Measurements from ENCODE around the gene MOB2. TPM values are rescaled to one million over a fixed set of nuclear protein-coding genes. Genes with fewer than 3 reads are reported as not detected.

The MOB2 gene
- total and polyA plus RNA-seq, 9 of the 15 experiments (the other 6 are each of a cell fraction or from before 2014, with no cell fraction given): 0.17 to 36.8 (median 19.2) TPM

GRCh38 chr11:1500466-1501420, 14.2 kb upstream of the MOB2 start:
- Histone ChIP-seq H3K9me1 (ENCODE audit: control insufficient read depth, insufficient read depth, low read length) (no peaks in the 10 kb centered on the region), H3K27me3 (ENCODE audit: control insufficient read depth in 2 of 2, insufficient read depth in 2 of 2, low read length in 2 of 2) (no peaks in the 10 kb centered on the region), H4K20me1 (replicated peaks; ENCODE audit: control insufficient read depth, insufficient read depth, low read length) (peaks cover 9% of the 10 kb centered on the region; the same call in 1 of the 2 replicates), H3K4me2 (ENCODE audit: insufficient read depth, low read length) (no peak overlapping the region), H3K4me1 (replicated peaks in 1 of 2; ENCODE audit: control insufficient read depth in 2 of 2, insufficient read depth in 2 of 2, low read length in 2 of 2) (peaks cover 0 to 11% of the 10 kb centered on the region in 2 experiments; a peak in 1 of 5 replicates), H3K79me2 (ENCODE audit: control insufficient read depth, insufficient read depth, low read length) (peaks cover 2% of the 10 kb centered on the region; the same call in 1 of the 3 replicates), H2AFZ (ENCODE audit: low read depth, low read length) (no peak overlapping the region), H3K4me3 (no peak overlapping the region), H3K36me3 (ENCODE audit: control insufficient read depth, insufficient read depth, low read length) (no peaks in the 10 kb centered on the region), H3K9me3 (replicated peaks; ENCODE audit: control insufficient read depth, insufficient read depth, low read depth, low read length) (0 out of 2 replicates have a peak, but pooled peaks cover 7% of the 10 kb centered on the region), H3K9ac (ENCODE audit: insufficient read depth in 1 of 2, low read depth in 2 of 2, low read length in 2 of 2) (no peak overlapping the region), H3K27ac (ENCODE audit: extremely low read depth, low read depth, low read length) (no peak overlapping the region)
- no TSS peak for BruUV-seq (replicated peaks)
- FAIRE-seq (no peak), DNase-seq (ENCODE audit: extremely low read depth in 1 of 4, low spot score in 3 of 4) (no peak), ATAC-seq (no peak)
- ChIA-PET CTCF (ENCODE audit: low intra/inter-chr PET ratio) (no interaction called here), POLR2A (no interaction called here)
- in situ Hi-C loops (cut with MboI) (no loop called here), intact Hi-C loops (cut with micrococcal nuclease) (no loop called here)
- 92% methylated on average over 19 of the region's 28 CpGs for WGBS (ENCODE audit: insufficient coverage, low coverage, missing lambda C conversion rate)
- TF ChIP-seq EHMT2 (IDR thresholded peaks at IDR 0.05) (no peak), RHOXF2B (CRISPR knock-in tag; conservative IDR thresholded peaks at IDR 0.05) (no peak), SAFB2 (IDR thresholded peaks at IDR 0.05; ENCODE audit: borderline replicate concordance, low read depth, low read length, severe bottlenecking) (no peak), ATF1 (CRISPR knock-in tag; IDR thresholded peaks at IDR 0.05) (no peak), ATF1 (tag; IDR thresholded peaks at IDR 0.05) (no peak), MYC (IDR thresholded peaks at IDR 0.05; ENCODE audit: low read depth, low read length) (no peak), MYC (CRISPR knock-in tag; IDR thresholded peaks at IDR 0.05; ENCODE audit: borderline replicate concordance, low read depth) (no peak), MAFK (IDR thresholded peaks at IDR 0.05; ENCODE audit: low read length) (peak; percentile 35), POLR2G (IDR thresholded peaks at IDR 0.05; ENCODE audit: low read depth, low read length) (0 out of 2 replicates have a peak, but pooled peaks have one; percentile 18), ZBED1 (IDR thresholded peaks at IDR 0.05) (no peak), ZNF668 (CRISPR knock-in tag; IDR thresholded peaks at IDR 0.05) (no peak), ESRRA (IDR thresholded peaks at IDR 0.05; ENCODE audit: borderline replicate concordance, low read depth) (no peak), PYGO2 (tag; IDR thresholded peaks at IDR 0.05) (no peak), FOXP1 (CRISPR knock-in tag; IDR thresholded peaks at IDR 0.05) (no peak), ZNF316 (IDR thresholded peaks at IDR 0.05) (peak; percentile 48), XRCC3 (IDR thresholded peaks at IDR 0.05) (no peak), ZNF140 (CRISPR knock-in tag; IDR thresholded peaks at IDR 0.05) (no peak), IRF1 (CRISPR knock-in tag; IDR thresholded peaks at IDR 0.05; ENCODE audit: borderline replicate concordance) (no peak), C11orf30 (IDR thresholded peaks at IDR 0.05; ENCODE audit: low read depth) (peak; percentile 49)
- TF ChIP-seq, protein P1, sequence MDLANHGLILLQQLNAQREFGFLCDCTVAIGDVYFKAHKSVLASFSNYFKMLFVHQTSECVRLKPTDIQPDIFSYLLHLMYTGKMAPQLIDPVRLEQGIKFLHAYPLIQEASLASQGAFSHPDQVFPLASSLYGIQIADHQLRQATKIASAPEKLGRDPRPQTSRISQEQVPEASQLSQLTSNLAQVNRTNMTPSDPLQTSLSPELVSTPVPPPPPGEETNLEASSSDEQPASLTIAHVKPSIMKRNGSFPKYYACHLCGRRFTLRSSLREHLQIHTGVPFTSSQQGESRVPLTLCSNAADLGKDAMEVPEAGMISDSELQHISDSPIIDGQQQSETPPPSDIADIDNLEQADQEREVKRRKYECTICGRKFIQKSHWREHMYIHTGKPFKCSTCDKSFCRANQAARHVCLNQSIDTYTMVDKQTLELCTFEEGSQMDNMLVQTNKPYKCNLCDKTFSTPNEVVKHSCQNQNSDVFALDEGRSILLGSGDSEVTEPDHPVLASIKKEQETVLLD (IDR thresholded peaks at IDR 0.05): no peak
- TF ChIP-seq, protein P2, sequence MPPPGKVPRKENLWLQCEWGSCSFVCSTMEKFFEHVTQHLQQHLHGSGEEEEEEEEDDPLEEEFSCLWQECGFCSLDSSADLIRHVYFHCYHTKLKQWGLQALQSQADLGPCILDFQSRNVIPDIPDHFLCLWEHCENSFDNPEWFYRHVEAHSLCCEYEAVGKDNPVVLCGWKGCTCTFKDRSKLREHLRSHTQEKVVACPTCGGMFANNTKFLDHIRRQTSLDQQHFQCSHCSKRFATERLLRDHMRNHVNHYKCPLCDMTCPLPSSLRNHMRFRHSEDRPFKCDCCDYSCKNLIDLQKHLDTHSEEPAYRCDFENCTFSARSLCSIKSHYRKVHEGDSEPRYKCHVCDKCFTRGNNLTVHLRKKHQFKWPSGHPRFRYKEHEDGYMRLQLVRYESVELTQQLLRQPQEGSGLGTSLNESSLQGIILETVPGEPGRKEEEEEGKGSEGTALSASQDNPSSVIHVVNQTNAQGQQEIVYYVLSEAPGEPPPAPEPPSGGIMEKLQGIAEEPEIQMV (tag; conservative IDR thresholded peaks at IDR 0.05; ENCODE audit: low read depth): no peak
